Right lobe of liver (tissue), 4 donors: ENCODE results near the gene MTHFD1L.

Experiments used
- CTCF ChIP-seq, 4 donors: fragments of 200-600 bp in 3 of 4; fragments of 450-650 bp in 1 of 4; IDR thresholded peaks; one replicate each; pipeline versions ENCODE4 v1.5.1 to v1.8.0; 2016 to 2022; ENCODE audit warnings: antibody characterized with exemption in 4 of 4, mild to moderate bottlenecking in 2 of 4
- POLR2A ChIP-seq: fragments of 450-650 bp; IDR thresholded peaks from one replicate; pipeline ENCODE4 v1.6.1; 2017; ENCODE audit warnings: antibody characterized with exemption, mild to moderate bottlenecking
- donor health status: DM: no; HTN: no; CAD: no.
- donor health status: DM: no; HTN: no; CAD: no.
- donor health status: DM: no; HTN: yes; CAD: no.

GRCh38 chr6:151034825-151035781, 169.6 kb downstream of the MTHFD1L start:
- TF ChIP-seq POLR2A (no peak), CTCF (IDR thresholded peaks at IDR 0.05) (no peak)
